H9 (cell line): ENCODE data around the gene FSIP1. TPM values are rescaled to one million over a fixed set of nuclear protein-coding genes. Genes with fewer than 3 reads are reported as not detected.

Experiments used
- DNase-seq: peaks from one replicate; pipeline ENCODE4 v3.0.0-alpha.2; 2017
- H2AFZ ChIP-seq: one replicate; pipeline ENCODE4 v1.6.1; 2013; ENCODE audit warnings: mild to moderate bottlenecking, low read length, control low read depth, moderate library complexity
- H2AK5ac ChIP-seq: 2 replicates; pipeline ENCODE4 v1.6.1; 2013; ENCODE audit warnings: low read length, control low read depth, mixed read lengths; ENCODE audit not compliant: insufficient read length
- H2BK120ac ChIP-seq: one replicate; pipeline ENCODE4 v1.6.1; 2013; ENCODE audit warnings: low read depth, mild to moderate bottlenecking, low read length, control low read depth, inconsistent platforms; ENCODE audit not compliant: poor library complexity, severe bottlenecking
- H2BK12ac ChIP-seq: 2 replicates; pipeline ENCODE4 v1.6.1; 2013; ENCODE audit warnings: low read length, control low read depth, mixed read lengths, low read depth; ENCODE audit not compliant: insufficient read length
- H2BK15ac ChIP-seq: 2 replicates; pipeline ENCODE4 v1.6.1; 2013; ENCODE audit warnings: low read depth, low read length, control low read depth
- H2BK20ac ChIP-seq: one replicate; pipeline ENCODE4 v1.6.1; 2013; ENCODE audit warnings: low read depth, mild to moderate bottlenecking, low read length, control low read depth, inconsistent platforms; ENCODE audit not compliant: poor library complexity, severe bottlenecking
- H2BK5ac ChIP-seq: 2 replicates; pipeline ENCODE4 v1.6.1; 2013; ENCODE audit warnings: low read length, control low read depth, mixed read lengths; ENCODE audit not compliant: insufficient read length
- H3K14ac ChIP-seq: 2 replicates; pipeline ENCODE4 v1.6.1; 2013; ENCODE audit warnings: low read length, control low read depth; ENCODE audit not compliant: insufficient read depth
- H3K18ac ChIP-seq: 2 replicates; pipeline ENCODE4 v1.6.1; 2013; ENCODE audit warnings: low read depth, mild to moderate bottlenecking, mixed read lengths, low read length, control low read depth; ENCODE audit not compliant: insufficient read length
- H3K23ac ChIP-seq: 2 replicates; pipeline ENCODE4 v1.6.1; 2013; ENCODE audit warnings: low read length, control low read depth, mixed read lengths, low read depth; ENCODE audit not compliant: insufficient read length
- H3K23me2 ChIP-seq: 2 replicates; pipeline ENCODE4 v1.6.1; 2013; ENCODE audit warnings: low read depth, mild to moderate bottlenecking, mixed read lengths, low read length, control low read depth; ENCODE audit not compliant: insufficient read length, poor library complexity, severe bottlenecking
- H3K27ac ChIP-seq: 2 replicates; pipeline ENCODE4 v1.5.1; 2013; ENCODE audit warnings: low read length, control low read depth, mixed read lengths, low read depth; ENCODE audit not compliant: insufficient read length
- H3K27me3 ChIP-seq: 2 replicates; pipeline ENCODE4 v1.6.1; 2013; ENCODE audit warnings: low read length, control low read depth, inconsistent platforms; ENCODE audit not compliant: insufficient read depth
- H3K4ac ChIP-seq: 2 replicates; pipeline ENCODE4 v1.6.1; 2013; ENCODE audit warnings: low read depth, mild to moderate bottlenecking, control low read depth, inconsistent platforms, low read length, moderate library complexity
- H3K4me1 ChIP-seq: 2 replicates; pipeline ENCODE4 v1.6.1; 2013; ENCODE audit warnings: low read length, control low read depth, inconsistent platforms; ENCODE audit not compliant: insufficient read depth
- H3K4me2 ChIP-seq: 2 replicates; pipeline ENCODE4 v1.6.1; 2013; ENCODE audit warnings: low read length, control low read depth, mixed read lengths; ENCODE audit not compliant: insufficient read length, insufficient read depth
- H3K56ac ChIP-seq: 2 replicates; pipeline ENCODE4 v1.6.1; 2013; ENCODE audit warnings: low read depth, mild to moderate bottlenecking, mixed read lengths, low read length, control low read depth; ENCODE audit not compliant: insufficient read length
- H3K79me1 ChIP-seq: 2 replicates; pipeline ENCODE4 v1.6.1; 2013; ENCODE audit warnings: low read depth, mild to moderate bottlenecking, moderate library complexity, low read length, control low read depth, inconsistent platforms; ENCODE audit not compliant: insufficient read depth, poor library complexity, severe bottlenecking
- H3K79me2 ChIP-seq: 2 replicates; pipeline ENCODE4 v1.6.1; 2013; ENCODE audit warnings: low read length, control low read depth, inconsistent platforms; ENCODE audit not compliant: insufficient read depth
- H3K9ac ChIP-seq: 2 replicates; pipeline ENCODE4 v1.6.1; 2013; ENCODE audit warnings: low read length, control low read depth, mixed read lengths; ENCODE audit not compliant: insufficient read length; ENCODE audit errors: extremely low read depth
- H3K9me3 ChIP-seq: one replicate; pipeline ENCODE4 v1.6.1; 2013; ENCODE audit warnings: low read depth, low read length, inconsistent platforms; ENCODE audit not compliant: control insufficient read depth
- H3T11ph ChIP-seq: one replicate; pipeline ENCODE4 v1.6.1; 2013; ENCODE audit warnings: mild to moderate bottlenecking, low read length, control low read depth, inconsistent platforms
- H4K20me1 ChIP-seq: one replicate; pipeline ENCODE4 v1.6.1; 2013; ENCODE audit not compliant: control insufficient read depth, insufficient read length, insufficient read depth
- H4K5ac ChIP-seq: 2 replicates; pipeline ENCODE4 v1.6.1; 2013; ENCODE audit warnings: low read depth, mild to moderate bottlenecking, mixed read lengths, low read length, control low read depth; ENCODE audit not compliant: insufficient read length
- H4K8ac ChIP-seq: replicated peaks from 2 replicates; pipeline ENCODE4 v1.6.1; 2013; ENCODE audit warnings: low read length, control low read depth, mixed read lengths, low read depth; ENCODE audit not compliant: insufficient read length
- H4K91ac ChIP-seq: 2 replicates; pipeline ENCODE4 v1.6.1; 2013; ENCODE audit warnings: low read depth, mild to moderate bottlenecking, moderate library complexity, mixed read lengths, low read length, control low read depth; ENCODE audit not compliant: insufficient read length
- H3K27ac Mint-ChIP-seq, 3 experiments: 2 replicates in 2 of 3; 3 replicates in 1 of 3; pipeline ENCODE4 v1.8.0; 2020 to 2021; ENCODE audit warnings: mixed read lengths in 3 of 3, mild to moderate bottlenecking in 1 of 3, moderate library complexity in 1 of 3
- H3K27me3 Mint-ChIP-seq: 2 replicates; pipeline ENCODE4 v1.8.0; 2021; ENCODE audit warnings: low read depth, mild to moderate bottlenecking, moderate library complexity, mixed read lengths
- H3K36me3 Mint-ChIP-seq, 3 experiments: 2 replicates in 2 of 3; 3 replicates in 1 of 3; pipeline ENCODE4 v1.8.0; 2020 to 2021; ENCODE audit warnings: low read depth in 3 of 3, mixed read lengths in 3 of 3; ENCODE audit not compliant: insufficient read depth in 1 of 3
- H3K4me1 Mint-ChIP-seq, 2 experiments: 2 replicates each; pipeline ENCODE4 v1.8.0; 2020; ENCODE audit warnings: mixed read lengths in 2 of 2
- H3K4me3 Mint-ChIP-seq, 2 experiments: 2 replicates in 1 of 2; 3 replicates in 1 of 2; pipeline ENCODE4 v1.8.0; 2020 to 2021; ENCODE audit warnings: mild to moderate bottlenecking in 2 of 2, mixed read lengths in 2 of 2, moderate library complexity in 1 of 2
- H3K9me3 Mint-ChIP-seq, 2 experiments: 2 replicates in 1 of 2; 3 replicates in 1 of 2; pipeline ENCODE4 v1.8.0; 2020; ENCODE audit warnings: mild to moderate bottlenecking in 2 of 2, mixed read lengths in 2 of 2, moderate library complexity in 1 of 2
- WGBS: extraction: QIAGEN DNeasy Blood & Tissue Kit; methylation state at CpG from one replicate; pipeline ENCODE4 v1.1.7; 2013; ENCODE audit warnings: missing lambda C conversion rate, low lambda C conversion rate, mixed read lengths; ENCODE audit not compliant: insufficient read length; ENCODE audit errors: extremely low coverage; 5-methylcytosine and 5-hydroxymethylcytosine counted together
- total RNA-seq: library from RNA; stranded (reverse); gene quantifications from 2 replicates; pipeline ENCODE4 v1.2.1, GENCODE V29; 2021
- TF ChIP-seq, protein P1 (sequence below): fragments of 200-600 bp; sonication (generic); conservative IDR thresholded peaks from 3 replicates; pipeline ENCODE4 v1.8.0; 2021; ENCODE audit warnings: antibody characterized with exemption, mild to moderate bottlenecking

Gene FSIP1
- total RNA-seq, 1 experiment from 2014 or later: 0.96 TPM

DNA sequence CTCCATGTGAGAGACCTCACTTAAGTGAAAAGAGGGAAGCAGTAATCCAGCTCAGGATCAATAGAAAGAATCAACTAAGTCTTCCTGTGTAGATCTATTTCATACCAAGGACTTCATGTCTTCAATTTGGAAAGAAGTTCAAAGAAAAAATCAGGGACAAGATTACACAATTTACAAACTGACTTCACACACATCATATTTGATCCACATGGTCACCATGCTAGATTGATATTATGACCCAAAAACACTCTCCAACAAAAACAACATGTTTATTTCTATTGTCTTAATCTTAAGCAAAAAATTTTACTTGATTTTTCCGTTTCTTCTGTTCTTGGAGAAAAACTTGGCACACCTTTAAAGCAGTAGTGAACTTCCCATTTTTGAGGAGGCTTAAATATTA lies 125.5 kb downstream of the FSIP1 start:
- Histone ChIP-seq H2AK5ac (no peak overlapping the region), H4K5ac (no peak overlapping the region), H2BK12ac (no peak overlapping the region), H3K23ac (no peak overlapping the region), H2BK120ac (no peak overlapping the region), H4K8ac (no peak overlapping the region), H3K9ac (no peak overlapping the region), H3K79me1 (no peaks in the 10 kb centered on the region), H3K4me1 (no peaks in the 10 kb centered on the region), H3K23me2 (no peaks in the 10 kb centered on the region), H3K9me3 (no peaks in the 10 kb centered on the region), H3K4ac (no peak overlapping the region), H2BK5ac (no peak overlapping the region), H3K79me2 (no peaks in the 10 kb centered on the region), H3K4me2 (no peak overlapping the region), H3T11ph (no peak overlapping the region), H3K27ac (no peak overlapping the region), H2AFZ (no peak overlapping the region), H3K14ac (no peak overlapping the region), H4K20me1 (no peaks in the 10 kb centered on the region), H4K91ac (no peak overlapping the region), H3K56ac (no peak overlapping the region), H2BK15ac (no peak overlapping the region), H2BK20ac (no peak overlapping the region), H3K27me3 (no peaks in the 10 kb centered on the region), H3K18ac (no peak overlapping the region)
- no peak for DNase-seq
- Mint-ChIP-seq H3K36me3 (peaks cover 0 to 7% (median 2%) of the 10 kb centered on the region in 3 experiments; a peak in 3 of 7 replicates), H3K27me3 (no peaks in the 10 kb centered on the region), H3K9me3 (peaks cover 5 to 7% of the 10 kb centered on the region in 2 experiments; a peak in 4 of 5 replicates), H3K4me3 (no peak overlapping the region), H3K27ac (no peak overlapping the region), H3K4me1 (peaks cover 3 to 6% of the 10 kb centered on the region in 2 experiments)
- TF ChIP-seq, protein P1, sequence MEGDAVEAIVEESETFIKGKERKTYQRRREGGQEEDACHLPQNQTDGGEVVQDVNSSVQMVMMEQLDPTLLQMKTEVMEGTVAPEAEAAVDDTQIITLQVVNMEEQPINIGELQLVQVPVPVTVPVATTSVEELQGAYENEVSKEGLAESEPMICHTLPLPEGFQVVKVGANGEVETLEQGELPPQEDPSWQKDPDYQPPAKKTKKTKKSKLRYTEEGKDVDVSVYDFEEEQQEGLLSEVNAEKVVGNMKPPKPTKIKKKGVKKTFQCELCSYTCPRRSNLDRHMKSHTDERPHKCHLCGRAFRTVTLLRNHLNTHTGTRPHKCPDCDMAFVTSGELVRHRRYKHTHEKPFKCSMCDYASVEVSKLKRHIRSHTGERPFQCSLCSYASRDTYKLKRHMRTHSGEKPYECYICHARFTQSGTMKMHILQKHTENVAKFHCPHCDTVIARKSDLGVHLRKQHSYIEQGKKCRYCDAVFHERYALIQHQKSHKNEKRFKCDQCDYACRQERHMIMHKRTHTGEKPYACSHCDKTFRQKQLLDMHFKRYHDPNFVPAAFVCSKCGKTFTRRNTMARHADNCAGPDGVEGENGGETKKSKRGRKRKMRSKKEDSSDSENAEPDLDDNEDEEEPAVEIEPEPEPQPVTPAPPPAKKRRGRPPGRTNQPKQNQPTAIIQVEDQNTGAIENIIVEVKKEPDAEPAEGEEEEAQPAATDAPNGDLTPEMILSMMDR: no peak
- 100% methylated on average over 1 of the region's 1 CpG for WGBS
